K562 (cell line): ENCODE data around the gene FAM43B. TPM values are rescaled to one million over a fixed set of nuclear protein-coding genes. Genes with fewer than 3 reads are reported as not detected.

ENCODE experiments used
- ATAC-seq: fragments of 200-7000 bp; cut with Tn5 transposase; 3 replicates; pipeline ENCODE4 v1.9.1; 2020; ENCODE audit warnings: moderate library complexity
- BruUV-seq: library from RNA; stranded (reverse); fragments of 400-500 nt; replicated peaks from 2 replicates; lab custom pipeline; 2021; lab: Mats Ljungman, UMichigan
- CTCF ChIA-PET: fragments of 300-600 bp; formaldehyde crosslinking; extraction: SDS; loops from one replicate; lab custom pipeline; 2021; ENCODE audit warnings: low intra/inter-chr PET ratio; lab: Yijun Ruan, JAX
- POLR2A ChIA-PET: fragments of 300-600, 350-650 bp; sonication (Branson Sonifier 250); formaldehyde crosslinking; extraction: SDS; loops from one replicate; lab custom pipeline; 2021; ENCODE audit warnings: antibody characterized with exemption, inconsistent platforms; lab: Yijun Ruan, JAX
- DNase-seq, 4 experiments: peaks; one replicate each; pipeline versions ENCODE4 v3.0.0 to v3.0.0-alpha.2; 2011 to 2018; ENCODE audit warnings: low spot score in 3 of 4, mixed read lengths in 3 of 4; ENCODE audit errors: extremely low read depth in 1 of 4
- FAIRE-seq: peaks from 2 replicates; lab custom pipeline; 2011; peaks lifted over from hg19 to GRCh38; lab: Jason Lieb, UNC
- H2AFZ ChIP-seq: 2 replicates; pipeline ENCODE4 v1.6.0; 2011; ENCODE audit warnings: low read depth, low read length, control low read depth, inconsistent platforms
- H3K27ac ChIP-seq: fragments of 200-600 bp; 3 replicates; pipeline ENCODE4 v1.8.0; 2011; ENCODE audit warnings: low read depth, mild to moderate bottlenecking, control low read depth, inconsistent platforms, low read length, moderate library complexity, mixed read lengths; ENCODE audit errors: extremely low read depth
- H3K27me3 ChIP-seq, 2 experiments: fragments of 300-600 bp in 1 of 2; 2 replicates in 1 of 2; 3 replicates in 1 of 2; pipeline versions ENCODE4 v1.6.0 to v1.8.0; 2011; ENCODE audit warnings: inconsistent platforms in 2 of 2, low read length in 2 of 2, mild to moderate bottlenecking in 1 of 2, mixed read lengths in 1 of 2, moderate library complexity in 1 of 2; ENCODE audit not compliant: control insufficient read depth in 2 of 2, insufficient read depth in 2 of 2
- H3K36me3 ChIP-seq: fragments of 300-600 bp; 3 replicates; pipeline ENCODE4 v1.8.0; 2011; ENCODE audit warnings: mild to moderate bottlenecking, low read length, inconsistent platforms; ENCODE audit not compliant: control insufficient read depth, insufficient read depth
- H3K4me1 ChIP-seq, 2 experiments: fragments of 200-600 bp in 1 of 2; replicated peaks in 1 of 2; 2 replicates in 1 of 2; 3 replicates in 1 of 2; pipeline versions ENCODE4 v1.5.1 to v1.8.0; 2011; ENCODE audit warnings: inconsistent platforms in 2 of 2, low read length in 2 of 2, mild to moderate bottlenecking in 1 of 2, mixed read lengths in 1 of 2, moderate library complexity in 1 of 2; ENCODE audit not compliant: control insufficient read depth in 2 of 2, insufficient read depth in 2 of 2
- H3K4me2 ChIP-seq: 2 replicates; pipeline ENCODE4 v1.6.1; 2011; ENCODE audit warnings: low read length, control low read depth, inconsistent platforms, mixed read lengths; ENCODE audit not compliant: insufficient read depth
- H3K4me3 ChIP-seq: fragments of 200-600 bp; sonication (generic), shearing (Covaris generic); 2 replicates; pipeline ENCODE4 v1.5.1; 2016; ENCODE audit warnings: control low read depth, inconsistent platforms
- H3K79me2 ChIP-seq: fragments of 200-600 bp; 3 replicates; pipeline ENCODE4 v1.8.0; 2011; ENCODE audit warnings: low read length, inconsistent platforms; ENCODE audit not compliant: control insufficient read depth, insufficient read depth
- H3K9ac ChIP-seq, 2 experiments: 2 replicates each; pipeline versions ENCODE4 v1.6.0 to v1.6.1; 2011; ENCODE audit warnings: low read depth in 2 of 2, low read length in 2 of 2, control low read depth in 1 of 2, inconsistent platforms in 1 of 2, mild to moderate bottlenecking in 1 of 2, mixed read lengths in 1 of 2; ENCODE audit not compliant: insufficient read depth in 1 of 2
- H3K9me1 ChIP-seq: one replicate; pipeline ENCODE4 v1.6.0; 2011; ENCODE audit warnings: inconsistent platforms, mild to moderate bottlenecking, low read length, moderate library complexity; ENCODE audit not compliant: control insufficient read depth, insufficient read depth
- H3K9me3 ChIP-seq: replicated peaks from 2 replicates; pipeline ENCODE4 v1.5.1; 2011; ENCODE audit warnings: low read depth, low read length, inconsistent platforms; ENCODE audit not compliant: control insufficient read depth, insufficient read depth
- H4K20me1 ChIP-seq: replicated peaks from 2 replicates; pipeline ENCODE4 v1.6.1; 2011; ENCODE audit warnings: low read length, inconsistent platforms, mixed read lengths; ENCODE audit not compliant: control insufficient read depth, insufficient read depth
- CHD4 ChIP-seq: fragments of 200-600 bp; sonication (generic); IDR thresholded peaks from 3 replicates; pipeline ENCODE4 v1.6.1; 2012; ENCODE audit warnings: low read depth, mild to moderate bottlenecking, mixed read lengths, low read length, inconsistent platforms; ENCODE audit not compliant: insufficient read depth, insufficient replicate concordance, poor library complexity, severe bottlenecking
- E2F4 ChIP-seq: sonication (generic); formaldehyde crosslinking; IDR thresholded peaks from 2 replicates; pipeline ENCODE4 v1.8.0; 2022; ENCODE audit warnings: mild to moderate bottlenecking, low read depth, missing genetic modification reagents
- NUFIP1 ChIP-seq: fragments of 450-650 bp; IDR thresholded peaks from 2 replicates; pipeline ENCODE4 v1.6.1; 2018; ENCODE audit not compliant: partially characterized antibody
- PCBP1 ChIP-seq: fragments of 200-400 bp; formaldehyde crosslinking; IDR thresholded peaks from 2 replicates; pipeline ENCODE4 v1.6.1; 2018; ENCODE audit warnings: mild to moderate bottlenecking, low read depth, low read length; ENCODE audit not compliant: poor library complexity, severe bottlenecking
- SFPQ ChIP-seq: fragments of 200-400 bp; formaldehyde crosslinking; IDR thresholded peaks from 2 replicates; pipeline ENCODE4 v1.6.1; 2017; ENCODE audit warnings: mild to moderate bottlenecking, low read depth, low read length, moderate library complexity
- SREBF1 ChIP-seq: fragments of 150-350 bp; IDR thresholded peaks from 2 replicates; pipeline ENCODE4 v1.6.1; 2014; ENCODE audit warnings: antibody characterized with exemption, low read depth, low read length, borderline replicate concordance
- ZKSCAN3 ChIP-seq: fragments of 250-450 bp; sonication (Bioruptor Pico); IDR thresholded peaks from 2 replicates; pipeline ENCODE4 v1.4.0; 2020
- WGBS: fragments of 100-300 bp; shearing (Covaris generic); methylation state at CpG from one replicate; pipeline ENCODE4 v1.1.6; 2016; ENCODE audit warnings: low coverage, mixed read lengths; ENCODE audit not compliant: insufficient coverage; ENCODE audit errors: missing lambda C conversion rate; 5-methylcytosine and 5-hydroxymethylcytosine counted together
- in situ Hi-C: fragments of 300-500 bp; cut with MboI; formaldehyde crosslinking; loops from 4 replicates; pipeline ENCODE4 v1.15.0; 2018; ENCODE audit warnings: inconsistent platforms, mixed read lengths
- intact Hi-C: fragments of 100-400 bp; cut with micrococcal nuclease; formaldehyde crosslinking; loops from 2 replicates; pipeline ENCODE4 v1.14.2; 2022
- polyA plus RNA-seq, 8 experiments: library from polyadenylated mRNA; depleted of rRNA in 4 of 8; stranded (reverse) in 5 of 8; unstranded in 3 of 8; fragments of >200 nt; fragmentation: Nextera tagmentation in 2 of 8; fragmentation: Illumina TruSeq in 1 of 8; extraction: Ambion mirVana in 2 of 8; extraction: Trizol in 1 of 8; gene quantifications; 2 replicates each; pipeline versions ENCODE4 v1.2.1 to v1.2.3, GENCODE V29; 2011 to 2014; ENCODE audit warnings: inconsistent platforms in 1 of 8, missing spikeins in 1 of 8
- total RNA-seq, 7 experiments: library from RNA; depleted of rRNA in 6 of 7; stranded (reverse); fragments of >200 nt in 6 of 7; fragmentation: Illumina TruSeq in 2 of 7; extraction: Trizol in 2 of 7; gene quantifications; 2 replicates each; pipeline versions ENCODE4 v1.2.1 to v1.2.3, GENCODE V29; 2011 to 2021; ENCODE audit warnings: low replicate concordance in 1 of 7
- TF ChIP-seq, protein P1 (sequence below): fragments of 250-450 bp; sonication (Bioruptor Pico); IDR thresholded peaks from 2 replicates; pipeline ENCODE4 v1.8.0; 2022; ENCODE audit warnings: moderate library complexity, mild to moderate bottlenecking, inconsistent platforms
- TF ChIP-seq, protein P2 (sequence below): fragments of 450-650 bp; formaldehyde crosslinking; IDR thresholded peaks from 2 replicates; pipeline ENCODE4 v1.4.0; 2022; ENCODE audit warnings: mild to moderate bottlenecking, moderate library complexity

Gene FAM43B
- total and polyA plus RNA-seq, 9 of the 15 experiments (the other 6 are each of a cell fraction or from before 2014, with no cell fraction given), result not detected

DNA sequence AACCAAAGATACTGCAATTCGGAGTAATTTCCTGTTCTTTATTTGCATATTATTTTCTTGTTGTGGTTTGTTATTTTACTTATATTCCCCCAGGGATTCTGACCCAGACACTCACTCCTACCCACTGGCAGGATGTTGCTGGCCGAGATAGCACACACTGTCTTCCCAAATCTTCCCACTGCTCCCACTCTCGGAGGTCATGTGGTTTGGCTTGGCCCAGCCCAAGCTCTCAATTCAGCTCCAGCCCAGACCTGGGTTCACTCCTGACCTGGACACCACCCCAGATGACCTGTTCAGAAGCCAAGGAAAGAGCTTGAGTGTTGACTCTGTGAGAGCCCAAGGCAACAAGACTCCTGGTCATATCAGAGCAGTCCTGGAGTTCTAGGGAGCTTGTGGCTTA lies 1.2 kb upstream of the FAM43B start (continued):
- TF ChIP-seq E2F4 (CRISPR knock-in tag), result no peak

DNA sequence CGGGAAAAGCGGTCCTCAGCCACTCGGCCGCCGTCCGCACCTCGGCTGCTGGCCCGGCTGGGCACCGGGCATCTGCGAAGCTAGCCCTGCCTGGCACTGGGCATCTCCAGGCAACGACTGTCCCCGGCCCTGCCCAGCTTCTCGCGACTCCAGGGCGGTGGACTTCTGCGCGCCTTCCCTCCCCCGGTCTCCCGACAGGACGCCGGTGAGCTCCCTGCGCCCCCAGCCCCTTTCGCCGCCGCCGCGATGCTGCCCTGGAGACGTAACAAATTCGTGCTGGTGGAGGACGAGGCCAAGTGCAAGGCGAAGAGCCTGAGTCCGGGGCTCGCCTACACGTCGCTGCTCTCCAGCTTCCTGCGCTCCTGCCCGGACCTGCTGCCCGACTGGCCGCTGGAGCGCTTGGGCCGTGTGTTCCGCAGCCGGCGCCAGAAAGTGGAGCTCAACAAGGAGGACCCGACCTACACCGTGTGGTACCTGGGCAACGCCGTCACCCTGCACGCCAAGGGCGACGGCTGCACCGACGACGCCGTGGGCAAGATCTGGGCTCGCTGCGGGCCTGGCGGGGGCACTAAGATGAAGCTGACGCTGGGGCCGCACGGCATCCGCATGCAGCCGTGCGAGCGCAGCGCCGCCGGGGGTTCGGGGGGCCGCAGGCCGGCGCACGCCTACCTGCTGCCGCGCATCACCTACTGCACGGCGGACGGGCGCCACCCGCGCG lies 514 bp downstream of the FAM43B start:
- H3K27me3 ChIP-seq, result peaks cover 57 to 81% of the 10 kb centered on the region in 2 experiments
- H4K20me1 ChIP-seq, result no peaks in the 10 kb centered on the region
- DNase-seq (no peak), ATAC-seq (no peak), FAIRE-seq (no peak)
- intact Hi-C loops, result no loop called here
- WGBS, result 44% methylated on average over 60 of the region's 82 CpGs
- no peak overlapping the region for H3K4me3 ChIP-seq
- H3K4me1 ChIP-seq, result peaks cover 6 to 22% of the 10 kb centered on the region in 2 experiments; a peak in 3 of 5 replicates
- ChIA-PET POLR2A (interaction anchor here (0.6 to 1.6 kb wide), 2 partner anchors 12 to 1228 kb away, joined by 4 to 5 read pairs; no protein-coding TSS in a partner anchor), CTCF (no interaction called here)
- no peak overlapping the region for H3K9ac ChIP-seq
- H2AFZ ChIP-seq, result 0 out of 2 replicates have a peak overlapping the region, but pooled peaks have one; percentile 19
- in situ Hi-C loops, result no loop called here
- H3K9me1 ChIP-seq, result no peaks in the 10 kb centered on the region
- no peaks in the 10 kb centered on the region for H3K9me3 ChIP-seq
- H3K4me2 ChIP-seq, result no peak overlapping the region
- BruUV-seq, result no TSS peak
- no peaks in the 10 kb centered on the region for H3K36me3 ChIP-seq
- H3K79me2 ChIP-seq, result no peaks in the 10 kb centered on the region
- no peak overlapping the region for H3K27ac ChIP-seq
- no peak for TF ChIP-seq SFPQ
- TF ChIP-seq CHD4, result no peak
- no peak for TF ChIP-seq NUFIP1
- no peak for TF ChIP-seq ZKSCAN3 (CRISPR knock-in tag)
- TF ChIP-seq, protein P1, sequence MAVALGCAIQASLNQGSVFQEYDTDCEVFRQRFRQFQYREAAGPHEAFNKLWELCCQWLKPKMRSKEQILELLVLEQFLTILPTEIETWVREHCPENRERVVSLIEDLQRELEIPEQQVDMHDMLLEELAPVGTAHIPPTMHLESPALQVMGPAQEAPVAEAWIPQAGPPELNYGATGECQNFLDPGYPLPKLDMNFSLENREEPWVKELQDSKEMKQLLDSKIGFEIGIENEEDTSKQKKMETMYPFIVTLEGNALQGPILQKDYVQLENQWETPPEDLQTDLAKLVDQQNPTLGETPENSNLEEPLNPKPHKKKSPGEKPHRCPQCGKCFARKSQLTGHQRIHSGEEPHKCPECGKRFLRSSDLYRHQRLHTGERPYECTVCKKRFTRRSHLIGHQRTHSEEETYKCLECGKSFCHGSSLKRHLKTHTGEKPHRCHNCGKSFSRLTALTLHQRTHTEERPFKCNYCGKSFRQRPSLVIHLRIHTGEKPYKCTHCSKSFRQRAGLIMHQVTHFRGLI (CRISPR knock-in tag), result no peak
- no peak for TF ChIP-seq PCBP1
- TF ChIP-seq, protein P2, sequence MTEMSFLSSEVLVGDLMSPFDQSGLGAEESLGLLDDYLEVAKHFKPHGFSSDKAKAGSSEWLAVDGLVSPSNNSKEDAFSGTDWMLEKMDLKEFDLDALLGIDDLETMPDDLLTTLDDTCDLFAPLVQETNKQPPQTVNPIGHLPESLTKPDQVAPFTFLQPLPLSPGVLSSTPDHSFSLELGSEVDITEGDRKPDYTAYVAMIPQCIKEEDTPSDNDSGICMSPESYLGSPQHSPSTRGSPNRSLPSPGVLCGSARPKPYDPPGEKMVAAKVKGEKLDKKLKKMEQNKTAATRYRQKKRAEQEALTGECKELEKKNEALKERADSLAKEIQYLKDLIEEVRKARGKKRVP (CRISPR knock-in tag), result no peak
- no peak for TF ChIP-seq SREBF1
